Hepatocyte (in vitro differentiated cells): ENCODE measurements around the gene SF3B1. TPM values are rescaled to one million over a fixed set of nuclear protein-coding genes. Genes with fewer than 3 reads are reported as not detected.

ENCODE experiments used
- DNase-seq: peaks from one replicate; pipeline ENCODE4 v3.0.0-alpha.2; 2016; ENCODE audit warnings: low spot score
- H2AFZ ChIP-seq: fragments of 200-600 bp; sonication (generic); 2 replicates; pipeline ENCODE4 v1.6.0; 2016; ENCODE audit warnings: antibody characterized with exemption, mild to moderate bottlenecking
- H3K27ac ChIP-seq: fragments of 200-600 bp; sonication (generic); 2 replicates; pipeline ENCODE4 v1.5.1; 2016; ENCODE audit warnings: mild to moderate bottlenecking
- H3K27me3 ChIP-seq: fragments of 200-600 bp; sonication (generic); 2 replicates; pipeline ENCODE4 v1.6.1; 2016
- H3K36me3 ChIP-seq: fragments of 200-600 bp; sonication (generic); replicated peaks from 2 replicates; pipeline ENCODE4 v1.5.1; 2016; ENCODE audit warnings: low read depth; ENCODE audit not compliant: insufficient read depth
- H3K4me1 ChIP-seq: fragments of 200-600 bp; sonication (generic); 2 replicates; pipeline ENCODE4 v1.5.1; 2016; ENCODE audit warnings: mild to moderate bottlenecking, moderate library complexity; ENCODE audit not compliant: insufficient read depth
- H3K4me2 ChIP-seq: fragments of 200-600 bp; sonication (generic); 2 replicates; pipeline ENCODE4 v1.6.0; 2016
- H3K4me3 ChIP-seq: fragments of 200-600 bp; sonication (generic); 2 replicates; pipeline ENCODE4 v1.5.1; 2016; ENCODE audit warnings: mild to moderate bottlenecking
- H3K79me2 ChIP-seq: fragments of 200-600 bp; sonication (generic); 2 replicates; pipeline ENCODE4 v1.6.0; 2017; ENCODE audit warnings: mild to moderate bottlenecking
- H3K9me2 ChIP-seq: fragments of 200-600 bp; sonication (generic); replicated peaks from 2 replicates; pipeline ENCODE4 v1.6.0; 2017; ENCODE audit warnings: mild to moderate bottlenecking; ENCODE audit not compliant: insufficient read depth
- H3K9me3 ChIP-seq: fragments of 200-600 bp; sonication (generic); 2 replicates; pipeline ENCODE4 v1.5.1; 2016; ENCODE audit warnings: low read depth, mild to moderate bottlenecking
- H4K20me1 ChIP-seq: fragments of 200-600 bp; sonication (generic); 2 replicates; pipeline ENCODE4 v1.6.0; 2016; ENCODE audit warnings: mild to moderate bottlenecking; ENCODE audit not compliant: insufficient read depth, poor library complexity, severe bottlenecking
- EZH2 ChIP-seq: fragments of 200-600 bp; sonication (generic); IDR thresholded peaks from 2 replicates; pipeline ENCODE4 v1.6.1; 2016; ENCODE audit warnings: antibody characterized with exemption, mild to moderate bottlenecking, borderline replicate concordance
- EZH2phosphoT487 ChIP-seq: fragments of 200-600 bp; sonication (generic); IDR thresholded peaks from one replicate; pipeline ENCODE4 v1.6.1; 2018; ENCODE audit warnings: antibody characterized with exemption, mild to moderate bottlenecking, low read depth, moderate library complexity; ENCODE audit not compliant: unreplicated experiment, severe bottlenecking
- WGBS: methylation state at CpG from one replicate; pipeline ENCODE4 v1.1.6; 2016; ENCODE audit warnings: low lambda C conversion rate; ENCODE audit errors: missing lambda C conversion rate; 5-methylcytosine and 5-hydroxymethylcytosine counted together
- polyA plus RNA-seq: library from polyadenylated mRNA; unstranded; fragments of >200 nt; fragmentation: Nextera tagmentation; extraction: Ambion mirVana; gene quantifications from 2 replicates; pipeline ENCODE4 v1.2.1, GENCODE V29; 2016
- total RNA-seq: library from RNA; depleted of rRNA; stranded (reverse); fragments of >200 nt; gene quantifications from 2 replicates; pipeline ENCODE4 v1.2.3, GENCODE V29; 2014
- TF ChIP-seq, protein P1 (sequence below): fragments of 200-600 bp; sonication (generic); IDR thresholded peaks from 2 replicates; pipeline ENCODE4 v1.5.1; 2016; ENCODE audit warnings: antibody characterized with exemption, mild to moderate bottlenecking; ENCODE audit not compliant: poor library complexity

The SF3B1 gene
- total and polyA plus RNA-seq, 2 experiments from 2014 or later, result 161 to 321 TPM

DNA sequence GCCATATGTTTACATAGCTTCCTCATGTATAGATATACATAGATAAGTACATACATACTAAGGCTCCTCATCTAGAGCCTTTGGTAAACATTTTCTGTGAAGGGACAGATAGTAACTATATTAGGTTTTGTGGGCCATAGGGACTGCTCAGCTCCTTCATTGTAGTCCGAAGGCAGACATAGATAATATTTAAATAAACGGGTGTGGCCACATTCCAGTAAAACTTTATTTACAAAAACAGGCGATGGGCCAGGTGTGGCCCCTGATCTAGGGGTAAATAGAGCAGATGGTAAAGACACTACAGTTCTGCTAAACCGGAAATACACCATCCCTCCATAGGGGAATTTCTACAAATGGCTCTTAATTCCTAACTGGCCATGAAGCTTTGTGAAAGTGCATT lies 25.8 kb upstream of the SF3B1 start:
- H3K9me2 ChIP-seq, result no peaks in the 10 kb centered on the region
- H4K20me1 ChIP-seq, result peaks cover 17% of the 10 kb centered on the region
- H3K27ac ChIP-seq, result peak overlapping the region; percentile 71
- no peak overlapping the region for H2AFZ ChIP-seq
- H3K36me3 ChIP-seq, result no peaks in the 10 kb centered on the region
- H3K4me1 ChIP-seq, result peaks cover 8% of the 10 kb centered on the region
- H3K79me2 ChIP-seq, result peaks cover 75% of the 10 kb centered on the region
- no peaks in the 10 kb centered on the region for H3K27me3 ChIP-seq
- TF ChIP-seq, protein P1, sequence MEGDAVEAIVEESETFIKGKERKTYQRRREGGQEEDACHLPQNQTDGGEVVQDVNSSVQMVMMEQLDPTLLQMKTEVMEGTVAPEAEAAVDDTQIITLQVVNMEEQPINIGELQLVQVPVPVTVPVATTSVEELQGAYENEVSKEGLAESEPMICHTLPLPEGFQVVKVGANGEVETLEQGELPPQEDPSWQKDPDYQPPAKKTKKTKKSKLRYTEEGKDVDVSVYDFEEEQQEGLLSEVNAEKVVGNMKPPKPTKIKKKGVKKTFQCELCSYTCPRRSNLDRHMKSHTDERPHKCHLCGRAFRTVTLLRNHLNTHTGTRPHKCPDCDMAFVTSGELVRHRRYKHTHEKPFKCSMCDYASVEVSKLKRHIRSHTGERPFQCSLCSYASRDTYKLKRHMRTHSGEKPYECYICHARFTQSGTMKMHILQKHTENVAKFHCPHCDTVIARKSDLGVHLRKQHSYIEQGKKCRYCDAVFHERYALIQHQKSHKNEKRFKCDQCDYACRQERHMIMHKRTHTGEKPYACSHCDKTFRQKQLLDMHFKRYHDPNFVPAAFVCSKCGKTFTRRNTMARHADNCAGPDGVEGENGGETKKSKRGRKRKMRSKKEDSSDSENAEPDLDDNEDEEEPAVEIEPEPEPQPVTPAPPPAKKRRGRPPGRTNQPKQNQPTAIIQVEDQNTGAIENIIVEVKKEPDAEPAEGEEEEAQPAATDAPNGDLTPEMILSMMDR, result no peak
- no peak for TF ChIP-seq EZH2
- no peak for TF ChIP-seq EZH2phosphoT487
- peak overlapping the region; percentile 36 for H3K4me2 ChIP-seq
- no peaks in the 10 kb centered on the region for H3K9me3 ChIP-seq
- H3K4me3 ChIP-seq, result no peak overlapping the region
- WGBS, result 72% methylated on average over 4 of the region's 4 CpGs
- DNase-seq, result no peak

DNA sequence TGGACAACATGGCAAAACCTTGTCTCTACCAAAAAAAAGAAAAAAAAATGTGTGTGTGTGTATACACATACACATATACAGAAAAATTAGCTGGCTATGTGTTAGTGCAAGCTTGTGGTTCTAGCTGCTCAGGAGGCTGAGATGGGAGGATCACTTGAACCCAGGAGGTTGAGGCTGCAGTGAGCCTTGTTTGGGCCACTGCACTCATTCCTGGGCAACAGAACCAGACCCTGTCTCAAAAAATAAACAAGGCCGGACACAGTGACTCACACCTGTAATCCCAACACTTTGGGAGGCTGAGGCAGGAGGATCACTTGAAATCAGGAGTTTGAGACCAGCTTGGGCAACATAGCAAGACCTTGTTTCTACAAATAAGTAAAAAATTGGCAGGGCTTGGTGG lies 20.6 kb upstream of the SF3B1 start:
- WGBS, result 85% methylated on average over 1 of the region's 1 CpG
- no peaks in the 10 kb centered on the region for H3K4me1 ChIP-seq
- TF ChIP-seq EZH2phosphoT487 (no peak), EZH2 (no peak)
- TF ChIP-seq, protein P1, result no peak
- H3K27me3 ChIP-seq, result no peaks in the 10 kb centered on the region
- H3K79me2 ChIP-seq, result peaks cover 64% of the 10 kb centered on the region
- H2AFZ ChIP-seq, result no peak overlapping the region
- peak overlapping the region; percentile 85 for H3K4me2 ChIP-seq
- H3K4me3 ChIP-seq, result no peak overlapping the region
- no peak for DNase-seq
- H3K27ac ChIP-seq, result no peak overlapping the region
- peaks cover 29% of the 10 kb centered on the region for H4K20me1 ChIP-seq
- H3K9me3 ChIP-seq, result no peaks in the 10 kb centered on the region
- H3K36me3 ChIP-seq, result no peaks in the 10 kb centered on the region
- H3K9me2 ChIP-seq, result no peaks in the 10 kb centered on the region

DNA sequence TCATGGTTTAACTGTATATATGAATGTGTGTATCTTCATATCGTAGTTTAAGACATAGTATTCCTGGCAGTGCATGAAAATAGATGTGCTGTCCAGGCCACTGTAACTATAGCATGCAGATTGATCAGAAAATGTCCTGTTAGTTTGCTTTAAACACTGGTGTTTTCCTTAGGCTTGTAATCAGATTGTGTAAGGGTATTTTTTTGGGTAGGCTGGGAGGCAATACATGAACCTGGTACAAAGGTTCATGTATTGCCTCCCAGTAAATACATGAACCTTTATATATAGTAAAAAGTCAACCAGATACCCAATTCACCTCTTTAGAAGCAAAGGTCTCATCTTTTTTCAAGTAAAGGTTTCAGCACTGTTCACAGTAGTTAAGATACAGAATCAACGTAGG lies 20.1 kb upstream of the SF3B1 start:
- DNase-seq, result no peak
- Histone ChIP-seq H4K20me1 (peaks cover 29% of the 10 kb centered on the region), H3K27ac (peak overlapping the region; percentile 98), H3K4me1 (no peaks in the 10 kb centered on the region), H3K4me2 (peak overlapping the region; percentile 85), H3K27me3 (no peaks in the 10 kb centered on the region), H3K79me2 (peaks cover 60% of the 10 kb centered on the region), H3K36me3 (no peaks in the 10 kb centered on the region), H2AFZ (no peak overlapping the region), H3K9me3 (no peaks in the 10 kb centered on the region), H3K4me3 (peak overlapping the region; percentile 35), H3K9me2 (no peaks in the 10 kb centered on the region)
- TF ChIP-seq EZH2, result no peak
- TF ChIP-seq EZH2phosphoT487, result no peak
- TF ChIP-seq, protein P1, result no peak
- WGBS, result 92% methylated on average over 2 of the region's 2 CpGs

GRCh38 chr2:197453914-197454398 lies 19.1 kb upstream of the SF3B1 start:
- no peak for TF ChIP-seq EZH2phosphoT487
- TF ChIP-seq, protein P1, result no peak
- TF ChIP-seq EZH2, result no peak
- no peak overlapping the region for H2AFZ ChIP-seq

More at GRCh38 chr2:197453914-197454398, 19.1 kb upstream of the SF3B1 start:
- H4K20me1 ChIP-seq, result peaks cover 22% of the 10 kb centered on the region
- no peak for DNase-seq
- peaks cover 50% of the 10 kb centered on the region for H3K79me2 ChIP-seq
- H3K27me3 ChIP-seq, result no peaks in the 10 kb centered on the region
- peak overlapping the region; percentile 98 for H3K27ac ChIP-seq
- H3K36me3 ChIP-seq, result no peaks in the 10 kb centered on the region
- no peaks in the 10 kb centered on the region for H3K9me2 ChIP-seq
- H3K4me1 ChIP-seq, result no peaks in the 10 kb centered on the region
- peak overlapping the region; percentile 35 for H3K4me3 ChIP-seq
- H3K4me2 ChIP-seq, result peak overlapping the region; percentile 85
- WGBS, result 0% methylated on average over 11 of the region's 11 CpGs
- no peaks in the 10 kb centered on the region for H3K9me3 ChIP-seq
